ENCODE data around the gene HGD. TPM values are rescaled to one million over a fixed set of nuclear protein-coding genes. Genes with fewer than 3 reads are reported as not detected.
"Not testable (repeated sequence)": the region's sequence is repeated elsewhere in the genome, so short reads cannot be mapped to it uniquely, and the experiment has no call there.

Gene HGD
- total RNA-seq, result under 1 TPM; 0.38 to 0.90 (median 0.49) TPM

DNA sequence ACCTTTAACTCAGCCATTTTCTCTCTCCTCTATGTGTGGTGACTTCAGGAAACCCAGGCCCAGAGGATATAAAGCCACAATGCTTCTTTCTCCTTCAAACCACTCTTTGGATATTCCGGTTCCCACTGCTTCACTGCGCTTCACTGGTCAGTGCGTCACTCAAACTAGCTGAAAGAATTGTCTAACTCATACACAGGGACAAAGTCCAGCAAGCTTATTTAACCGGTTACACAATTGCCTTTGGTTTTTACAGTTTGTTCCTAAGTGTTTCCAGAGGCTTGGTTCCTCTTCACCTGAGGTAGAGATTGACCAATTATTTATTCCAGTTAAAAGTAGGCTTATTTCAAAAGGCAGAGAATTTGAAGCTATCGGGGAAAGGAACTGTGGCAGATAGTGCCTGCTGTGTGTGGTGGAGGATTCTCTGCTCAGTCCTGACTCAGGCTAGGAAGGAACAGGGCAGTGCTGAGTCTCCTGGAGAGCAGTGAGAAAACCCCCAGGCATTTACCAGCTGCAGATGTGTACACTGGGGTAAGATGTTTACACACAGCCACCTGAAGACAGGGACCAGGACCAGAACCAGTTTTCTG lies at the start of gene HGD:
TSS of gene HGD (minus strand) at position 145 of the 587 bp plus-strand sequence. CDS start at position 17, 128 bp downstream.
- H3K4me1 Mint-ChIP-seq (ENCODE audit: low read depth), result peaks cover 3% of the 10 kb centered on the region
- H3K4me3 Mint-ChIP-seq, result no peak within 1 kb of the TSS
- H3K27me3 Mint-ChIP-seq (ENCODE audit: low read depth), result peaks cover 3% of the 10 kb centered on the region
- peaks cover 11% of the 10 kb centered on the region for H3K36me3 Mint-ChIP-seq (ENCODE audit: insufficient read depth)
- H3K9me3 Mint-ChIP-seq, result peaks cover 4% of the 10 kb centered on the region
- no peak for DNase-seq
- no peak for ATAC-seq

- no peak overlapping the region for H3K4me3 Mint-ChIP-seq
- peaks cover 3% of the 10 kb centered on the region for H3K4me1 Mint-ChIP-seq (ENCODE audit: low read depth)
- ATAC-seq, result no peak
- peaks cover 7% of the 10 kb centered on the region for H3K9me3 Mint-ChIP-seq
- H3K36me3 Mint-ChIP-seq (ENCODE audit: insufficient read depth), result peaks cover 23% of the 10 kb centered on the region
- no peak for DNase-seq
- H3K27me3 Mint-ChIP-seq (ENCODE audit: low read depth), result no peaks in the 10 kb centered on the region
Measured at GRCh38 chr3:120730576-120731542, 48.8 kb upstream of the HGD start.

DNA sequence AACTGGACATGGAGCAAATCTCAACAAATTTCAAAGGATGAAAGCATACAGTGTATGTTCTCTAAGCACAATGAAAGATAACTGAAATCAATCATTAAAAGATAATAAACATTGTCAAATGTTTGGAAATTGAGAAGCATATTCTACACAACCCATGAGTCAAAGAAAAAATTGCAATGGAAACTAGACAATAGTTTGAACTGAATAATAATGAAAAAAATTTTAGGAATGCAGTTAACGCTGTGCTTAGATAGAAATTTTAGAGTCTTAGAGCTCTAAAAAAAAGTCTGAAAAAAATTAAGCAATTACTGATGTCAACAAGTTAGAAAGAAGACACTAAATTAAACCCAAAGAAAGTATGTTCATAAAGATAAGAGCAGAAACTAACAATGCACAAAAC lies 44.8 kb upstream of the HGD start:
- peaks cover 35% of the 10 kb centered on the region for H3K36me3 Mint-ChIP-seq (ENCODE audit: insufficient read depth)

DNA sequence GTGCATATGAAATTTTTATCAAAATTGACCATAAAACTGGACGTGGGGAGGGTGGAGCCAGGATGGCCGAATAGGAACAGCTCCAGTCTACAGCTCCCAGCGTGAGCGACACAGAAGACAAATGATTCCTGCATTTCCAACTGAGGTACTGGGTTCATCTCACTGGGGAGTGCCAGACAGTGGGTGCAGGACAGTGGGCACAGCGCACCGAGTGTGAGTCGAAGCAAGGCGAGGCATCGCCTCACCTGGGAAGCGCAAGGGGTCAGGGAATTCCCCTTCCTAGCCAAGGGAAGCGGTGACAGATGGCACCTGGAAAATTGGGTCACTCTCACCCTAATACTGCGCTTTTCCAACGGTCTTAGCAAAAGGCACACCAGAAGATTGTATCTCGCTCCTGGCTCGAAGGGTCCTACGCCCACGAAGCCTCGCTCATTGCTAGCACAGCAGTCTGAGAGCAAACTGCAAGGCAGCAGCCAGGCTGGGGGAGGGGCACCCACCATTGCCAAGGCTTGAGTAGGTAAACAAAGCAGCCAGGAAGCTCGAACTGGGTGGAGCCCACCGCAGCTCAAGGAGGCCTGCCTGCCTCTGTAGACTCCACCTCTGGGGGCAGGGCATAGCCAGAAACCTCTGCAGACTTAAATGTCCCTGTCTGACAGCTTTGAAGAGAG lies 37.3 kb upstream of the HGD start:
- peaks cover 25% of the 10 kb centered on the region for H3K36me3 Mint-ChIP-seq (ENCODE audit: insufficient read depth)
- DNase-seq (peak; percentile 61), ATAC-seq (peak; percentile 50 to 58)
- peaks cover 37% of the 10 kb centered on the region for H3K4me1 Mint-ChIP-seq (ENCODE audit: low read depth)
- not testable (repeated sequence) for H3K9me3 Mint-ChIP-seq; H3K27me3 Mint-ChIP-seq (ENCODE audit: low read depth)
- H3K4me3 Mint-ChIP-seq, result peak overlapping the region; percentile 70

More for the DNA sequence above, 44.8 kb upstream of the HGD start:
- DNase-seq (no peak), ATAC-seq (no peak)
- Mint-ChIP-seq H3K4me1 (ENCODE audit: low read depth) (peaks cover 3% of the 10 kb centered on the region), H3K4me3 (no peak overlapping the region), H3K27me3 (ENCODE audit: low read depth) (no peaks in the 10 kb centered on the region), H3K9me3 (no peaks in the 10 kb centered on the region)

DNA sequence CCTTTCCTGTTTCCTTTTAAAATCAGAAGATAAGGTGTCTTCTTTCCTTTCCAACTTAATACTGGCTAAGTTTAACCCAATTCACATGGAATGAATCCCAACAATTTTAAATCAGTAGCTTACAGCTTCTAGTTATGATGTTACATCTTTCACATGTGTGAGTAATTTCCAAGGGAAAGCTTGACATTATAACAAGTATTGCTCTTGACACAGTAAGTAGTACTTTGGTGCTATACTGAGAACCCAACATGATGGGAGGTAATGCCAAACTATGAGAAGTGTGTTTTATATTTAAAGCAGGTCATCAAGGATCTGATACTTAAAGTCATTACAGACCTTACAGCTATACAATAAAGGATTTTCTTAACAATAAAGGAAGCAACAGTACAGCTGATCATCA lies 31.2 kb upstream of the HGD start:
- ATAC-seq (no peak), DNase-seq (no peak)
- peaks cover 4% of the 10 kb centered on the region for H3K9me3 Mint-ChIP-seq
- peaks cover 11% of the 10 kb centered on the region for H3K36me3 Mint-ChIP-seq (ENCODE audit: insufficient read depth)
- no peak overlapping the region for H3K4me3 Mint-ChIP-seq
- H3K4me1 Mint-ChIP-seq (ENCODE audit: low read depth), result peaks cover 7% of the 10 kb centered on the region
- no peaks in the 10 kb centered on the region for H3K27me3 Mint-ChIP-seq (ENCODE audit: low read depth)

DNA sequence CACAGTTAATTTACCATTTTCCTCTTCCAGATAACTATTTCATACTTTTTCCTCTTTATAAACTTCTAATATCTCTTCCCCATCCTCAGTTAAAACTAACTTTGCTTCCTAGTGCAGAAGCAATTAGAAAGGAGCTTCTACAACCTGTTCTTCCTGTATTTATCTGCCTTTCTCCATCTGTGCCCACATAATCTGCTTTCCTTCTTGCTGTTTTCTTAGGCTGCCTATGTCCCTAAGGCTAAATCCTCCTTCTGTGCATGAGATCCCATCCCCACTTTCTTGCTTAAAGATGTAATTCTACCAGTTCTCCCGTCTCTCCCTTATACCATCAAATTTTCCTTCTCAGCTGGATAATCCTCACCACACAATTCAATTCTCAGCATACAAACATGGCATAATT lies 28.3 kb upstream of the HGD start:
- H3K27me3 Mint-ChIP-seq (ENCODE audit: low read depth), result no peaks in the 10 kb centered on the region
- H3K9me3 Mint-ChIP-seq, result no peaks in the 10 kb centered on the region
- ATAC-seq, result no peak
- H3K4me1 Mint-ChIP-seq (ENCODE audit: low read depth), result peaks cover 2% of the 10 kb centered on the region
- no peak for DNase-seq
- H3K4me3 Mint-ChIP-seq, result no peak overlapping the region
- H3K36me3 Mint-ChIP-seq (ENCODE audit: insufficient read depth), result peaks cover 15% of the 10 kb centered on the region

- Mint-ChIP-seq H3K27me3 (ENCODE audit: low read depth) (no peaks in the 10 kb centered on the region), H3K4me1 (ENCODE audit: low read depth) (no peaks in the 10 kb centered on the region), H3K4me3 (no peak overlapping the region), H3K9me3 (peaks cover 6% of the 10 kb centered on the region), H3K36me3 (ENCODE audit: insufficient read depth) (peaks cover 25% of the 10 kb centered on the region)
- DNase-seq, result no peak
- ATAC-seq, result no peak
Measured at GRCh38 chr3:120708408-120708807, 26.4 kb upstream of the HGD start.

- ATAC-seq, result no peak
Measured at GRCh38 chr3:120706950-120707349, 24.9 kb upstream of the HGD start.

DNA sequence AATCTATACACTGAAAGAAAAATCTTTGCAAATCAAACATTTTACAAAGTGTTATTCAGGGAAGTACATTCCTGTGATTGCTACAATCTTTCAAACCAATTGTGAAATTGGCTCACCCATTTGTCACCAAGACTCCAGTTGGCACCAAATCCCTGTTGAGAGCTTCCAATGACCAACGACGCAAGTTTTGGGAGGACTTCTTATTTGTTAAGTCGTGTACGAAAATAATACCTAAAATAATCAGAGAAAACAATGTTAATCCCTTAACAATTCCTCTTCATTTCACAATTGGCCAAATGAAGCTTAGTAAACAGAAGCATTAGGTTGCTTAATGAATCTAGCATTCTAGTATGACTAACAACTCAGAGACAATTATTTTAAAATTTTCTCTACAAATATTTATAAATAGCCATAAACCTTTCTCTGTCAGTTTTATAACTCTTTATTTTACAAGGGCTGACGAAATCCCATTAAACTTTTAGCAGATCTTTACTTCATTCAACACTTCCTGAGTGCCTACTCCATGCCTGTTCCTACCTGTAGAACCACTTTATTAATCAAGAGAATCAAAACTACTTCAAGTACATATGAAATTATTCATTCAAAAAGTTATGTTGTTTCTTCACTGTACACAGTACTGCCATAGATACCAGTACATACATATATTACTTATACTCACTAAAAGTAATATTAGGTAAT lies 24.0 kb upstream of the HGD start:
- DNase-seq (no peak), ATAC-seq (no peak)
- no peaks in the 10 kb centered on the region for H3K4me1 Mint-ChIP-seq (ENCODE audit: low read depth)
- H3K27me3 Mint-ChIP-seq (ENCODE audit: low read depth), result no peaks in the 10 kb centered on the region
- H3K9me3 Mint-ChIP-seq, result peaks cover 9% of the 10 kb centered on the region
- no peak overlapping the region for H3K4me3 Mint-ChIP-seq
- peaks cover 30% of the 10 kb centered on the region for H3K36me3 Mint-ChIP-seq (ENCODE audit: insufficient read depth)

More at GRCh38 chr3:120706950-120707349, 24.9 kb upstream of the HGD start:
- no peaks in the 10 kb centered on the region for H3K27me3 Mint-ChIP-seq (ENCODE audit: low read depth)
- H3K36me3 Mint-ChIP-seq (ENCODE audit: insufficient read depth), result peaks cover 30% of the 10 kb centered on the region
- H3K4me3 Mint-ChIP-seq, result no peak overlapping the region
- no peak for DNase-seq
- peaks cover 9% of the 10 kb centered on the region for H3K9me3 Mint-ChIP-seq
- H3K4me1 Mint-ChIP-seq (ENCODE audit: low read depth), result no peaks in the 10 kb centered on the region

DNA sequence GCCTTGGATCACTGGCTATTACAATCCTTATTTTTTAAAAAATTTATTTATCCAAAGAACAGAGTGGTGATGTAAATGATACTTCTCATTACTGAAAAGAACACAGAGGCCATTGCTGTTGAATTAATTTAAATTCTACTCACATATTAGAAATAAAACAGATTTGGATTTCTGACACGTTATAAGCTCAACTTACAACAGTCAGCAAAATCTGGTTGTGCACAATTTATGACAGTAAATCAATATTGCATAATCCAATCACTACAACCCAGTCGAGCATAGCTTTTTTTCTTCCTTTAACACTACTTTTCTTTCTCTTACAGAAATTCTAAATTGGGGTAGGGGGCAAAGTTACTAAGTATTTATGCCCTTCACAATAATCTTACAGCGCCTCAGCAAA lies 17.3 kb upstream of the HGD start:
- no peak overlapping the region for H3K4me3 Mint-ChIP-seq
- no peak for ATAC-seq
- H3K36me3 Mint-ChIP-seq (ENCODE audit: insufficient read depth), result peaks cover 22% of the 10 kb centered on the region
- H3K9me3 Mint-ChIP-seq, result peaks cover 9% of the 10 kb centered on the region
- H3K4me1 Mint-ChIP-seq (ENCODE audit: low read depth), result no peaks in the 10 kb centered on the region
- no peaks in the 10 kb centered on the region for H3K27me3 Mint-ChIP-seq (ENCODE audit: low read depth)
- DNase-seq, result no peak

- no peak for DNase-seq
- Mint-ChIP-seq H3K4me1 (ENCODE audit: low read depth) (no peaks in the 10 kb centered on the region), H3K4me3 (no peak overlapping the region), H3K27me3 (ENCODE audit: low read depth) (no peaks in the 10 kb centered on the region), H3K9me3 (no peaks in the 10 kb centered on the region), H3K36me3 (ENCODE audit: insufficient read depth) (peaks cover 20% of the 10 kb centered on the region)
- no peak for ATAC-seq
Measured at GRCh38 chr3:120693439-120694171, 11.6 kb upstream of the HGD start.

GRCh38 chr3:120689395-120689794 lies 7.4 kb upstream of the HGD start:
- no peaks in the 10 kb centered on the region for H3K4me1 Mint-ChIP-seq (ENCODE audit: low read depth)
- no peaks in the 10 kb centered on the region for H3K27me3 Mint-ChIP-seq (ENCODE audit: low read depth)
- DNase-seq (no peak), ATAC-seq (no peak)
- no peak overlapping the region for H3K4me3 Mint-ChIP-seq
- no peaks in the 10 kb centered on the region for H3K9me3 Mint-ChIP-seq
- peaks cover 32% of the 10 kb centered on the region for H3K36me3 Mint-ChIP-seq (ENCODE audit: insufficient read depth)

DNA sequence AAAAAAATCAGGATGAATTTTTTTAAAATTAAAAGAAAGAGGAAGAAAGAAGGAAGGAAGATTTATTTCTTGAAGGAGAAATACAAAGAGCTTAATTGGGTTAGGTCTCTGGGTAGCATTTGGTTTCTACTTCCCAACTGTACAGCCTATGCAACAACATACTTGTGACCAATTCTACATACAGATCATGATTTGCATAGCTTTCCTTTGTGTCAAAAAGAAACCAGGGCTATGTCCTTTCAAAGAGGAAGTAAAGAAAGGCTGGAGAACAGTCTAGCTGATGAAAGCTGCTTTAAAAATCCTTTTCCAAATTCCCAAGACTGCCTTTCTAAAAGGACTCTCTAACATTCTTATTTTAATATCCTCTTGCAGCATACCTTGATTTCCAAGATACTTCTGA lies 6.1 kb upstream of the HGD start:
- no peaks in the 10 kb centered on the region for H3K4me1 Mint-ChIP-seq (ENCODE audit: low read depth)
- ATAC-seq (no peak), DNase-seq (no peak)
- H3K27me3 Mint-ChIP-seq (ENCODE audit: low read depth), result no peaks in the 10 kb centered on the region
- no peaks in the 10 kb centered on the region for H3K9me3 Mint-ChIP-seq
- peaks cover 27% of the 10 kb centered on the region for H3K36me3 Mint-ChIP-seq (ENCODE audit: insufficient read depth)
- H3K4me3 Mint-ChIP-seq, result no peak overlapping the region
